Lung (tissue), 12 donors: ENCODE results near the gene PIK3AP1. TPM values are rescaled to one million over a fixed set of nuclear protein-coding genes. Genes with fewer than 3 reads are reported as not detected.

Experiments used
- ATAC-seq: fragments of 200-7000 bp; cut with Tn5 transposase; one replicate; pipeline ENCODE4 v1.9.1; 2020; ENCODE audit warnings: moderate number of reproducible peaks; ENCODE audit not compliant: insufficient read depth, low FRiP score
- DNase-seq, 3 donors: peaks; one replicate each; pipeline ENCODE4 v3.0.0-alpha.2; 2013 to 2017
- H3K27ac ChIP-seq, 2 donors: one replicate each; pipeline ENCODE4 v1.5.1; 2013; ENCODE audit warnings: mild to moderate bottlenecking in 2 of 2, moderate library complexity in 2 of 2, control low read depth in 1 of 2, inconsistent platforms in 1 of 2, low read depth in 1 of 2, low read length in 1 of 2
- H3K27me3 ChIP-seq, 3 donors: one replicate each; pipeline ENCODE4 v1.5.1; 2013; ENCODE audit warnings: low read length in 2 of 3; ENCODE audit not compliant: control insufficient read depth in 3 of 3, insufficient read depth in 3 of 3
- H3K36me3 ChIP-seq, 4 donors: one replicate each; pipeline ENCODE4 v1.5.1; 2013; ENCODE audit warnings: low read length in 4 of 4, mild to moderate bottlenecking in 1 of 4, moderate library complexity in 1 of 4; ENCODE audit not compliant: control insufficient read depth in 4 of 4, insufficient read depth in 4 of 4
- H3K4me1 ChIP-seq, 5 donors: one replicate each; pipeline ENCODE4 v1.5.1; 2013; ENCODE audit warnings: low read length in 5 of 5, mild to moderate bottlenecking in 2 of 5, moderate library complexity in 1 of 5; ENCODE audit not compliant: control insufficient read depth in 5 of 5, insufficient read depth in 5 of 5
- H3K4me3 ChIP-seq: one replicate; pipeline ENCODE4 v1.5.1; 2013; ENCODE audit warnings: mild to moderate bottlenecking, control low read depth, moderate library complexity
- H3K9ac ChIP-seq, 2 donors: one replicate each; pipeline ENCODE4 v1.5.1; 2013; ENCODE audit warnings: low read length in 2 of 2, control low read depth in 1 of 2; ENCODE audit not compliant: insufficient read depth in 1 of 2
- H3K9me3 ChIP-seq, 4 donors: one replicate each; pipeline ENCODE4 v1.5.1; 2013; ENCODE audit warnings: low read length in 3 of 4, mild to moderate bottlenecking in 1 of 4, moderate library complexity in 1 of 4; ENCODE audit not compliant: control insufficient read depth in 4 of 4, insufficient read depth in 3 of 4
- CTCF ChIP-seq: IDR thresholded peaks from 2 replicates; pipeline ENCODE4 v1.5.1; 2012; ENCODE audit warnings: mild to moderate bottlenecking; ENCODE audit errors: control extremely low read depth, extremely low read depth
- WGBS, 2 donors: extraction: QIAGEN DNeasy Blood & Tissue Kit; methylation state at CpG; one replicate each; pipeline ENCODE4 v1.1.7; 2013; 5-methylcytosine and 5-hydroxymethylcytosine counted together
- polyA plus RNA-seq, 2 donors: library from polyadenylated mRNA; stranded (reverse); fragments of 200-250 nt; gene quantifications; one replicate each; pipeline ENCODE4 v1.2.1, GENCODE V29; 2013
- total RNA-seq, 2 donors: library from RNA; depleted of rRNA in 1 of 2; stranded (reverse); fragments of >200 nt in 1 of 2; gene quantifications; one replicate each; pipeline ENCODE4 v1.2.1, GENCODE V29; 2014 to 2021
- donor health status: control.
- donor health status: control.
- donor health status: Bipolar disorder and iron deficiency.
- donor health status: healthy.
- donor health status: DM: yes; HTN: yes; CAD: no.

The PIK3AP1 gene
- total and polyA plus RNA-seq, 4 donors, result 7.3 to 120 (median 30.4) TPM

GRCh38 chr10:96618653-96619052 is 101.7 kb downstream of the PIK3AP1 start:
- Histone ChIP-seq H3K27me3 (no peaks in the 10 kb centered on the region), H3K27ac (peak overlapping the region in 1 of 2 donors; percentile 74), H3K9ac (no peak overlapping the region), H3K4me3 (no peak overlapping the region), H3K36me3 (peaks cover 0 to 9% (median 0%) of the 10 kb centered on the region in 4 donors), H3K9me3 (peaks cover 0 to 6% (median 0%) of the 10 kb centered on the region in 4 donors), H3K4me1 (peaks cover 2 to 26% (median 23%) of the 10 kb centered on the region in 5 donors)
- 30 to 55% methylated on average over 2 of the region's 2 CpGs for WGBS, 2 donors
- ATAC-seq (no peak), DNase-seq (peak; percentile 49 to 71 (median 54))
- TF ChIP-seq CTCF, result no peak

- Histone ChIP-seq H3K9me3 (peaks cover 0 to 6% (median 0%) of the 10 kb centered on the region in 4 donors), H3K9ac (no peak overlapping the region), H3K27me3 (no peaks in the 10 kb centered on the region), H3K36me3 (peaks cover 0 to 9% (median 0%) of the 10 kb centered on the region in 4 donors), H3K27ac (no peak overlapping the region), H3K4me1 (peaks cover 2 to 26% (median 23%) of the 10 kb centered on the region in 5 donors), H3K4me3 (no peak overlapping the region)
- DNase-seq (no peak), ATAC-seq (no peak)
- WGBS, 2 donors, result 72 to 89% methylated on average over 4 of the region's 4 CpGs
- no peak for TF ChIP-seq CTCF
Measured at GRCh38 chr10:96616961-96617360, 103.4 kb downstream of the PIK3AP1 start.

GRCh38 chr10:96614515-96614914 is 105.8 kb downstream of the PIK3AP1 start:
- Histone ChIP-seq H3K4me1 (peaks cover 2 to 20% (median 11%) of the 10 kb centered on the region in 5 donors), H3K36me3 (peaks cover 0 to 6% (median 0%) of the 10 kb centered on the region in 4 donors), H3K27me3 (no peaks in the 10 kb centered on the region), H3K9me3 (peaks cover 0 to 3% (median 0%) of the 10 kb centered on the region in 4 donors), H3K4me3 (no peak overlapping the region), H3K27ac (no peak overlapping the region), H3K9ac (no peak overlapping the region)
- DNase-seq (no peak), ATAC-seq (no peak)
- WGBS, 2 donors, result 80 to 95% methylated on average over 2 of the region's 2 CpGs
- TF ChIP-seq CTCF, result no peak

- H3K36me3 ChIP-seq, result peaks cover 0 to 6% (median 0%) of the 10 kb centered on the region in 4 donors
- DNase-seq (no peak), ATAC-seq (no peak)
- H3K27ac ChIP-seq, result no peak overlapping the region
- 96 to 99% methylated on average over 3 of the region's 3 CpGs for WGBS, 2 donors
- H3K9me3 ChIP-seq, result peaks cover 0 to 3% (median 0%) of the 10 kb centered on the region in 4 donors
- TF ChIP-seq CTCF, result no peak
- peaks cover 2 to 13% (median 4%) of the 10 kb centered on the region in 5 donors for H3K4me1 ChIP-seq
- H3K9ac ChIP-seq, result no peak overlapping the region
- no peak overlapping the region for H3K4me3 ChIP-seq
- no peaks in the 10 kb centered on the region for H3K27me3 ChIP-seq
Measured at GRCh38 chr10:96613576-96613975, 106.7 kb downstream of the PIK3AP1 start.
